IMR-90 (cell line): ENCODE data around the gene SPCS2. TPM values are rescaled to one million over a fixed set of nuclear protein-coding genes. Genes with fewer than 3 reads are reported as not detected.

Experiments
- ATAC-seq: fragments of 200-7000 bp; cut with Tn5 transposase; 2 replicates; pipeline ENCODE4 v1.9.1; 2020; ENCODE audit warnings: low read depth, mild to moderate bottlenecking, moderate library complexity
- BruUV-seq: library from RNA; stranded (reverse); fragments of 400-500 nt; replicated peaks from 2 replicates; lab custom pipeline; 2021; lab: Mats Ljungman, UMichigan
- CTCF ChIA-PET: fragments of 300-600 bp; formaldehyde crosslinking; extraction: SDS; loops from one replicate; lab custom pipeline; 2021; ENCODE audit warnings: antibody characterized with exemption; lab: Yijun Ruan, JAX
- POLR2A ChIA-PET: fragments of 300-600 bp; sonication (Branson Sonifier 250); formaldehyde crosslinking; loops from one replicate; lab custom pipeline; 2022; ENCODE audit warnings: antibody characterized with exemption; ENCODE audit not compliant: unreplicated experiment; lab: Charles Lee
- DNase-seq: peaks from one replicate; pipeline ENCODE4 v3.0.0; 2013
- H2AFZ ChIP-seq: replicated peaks from 2 replicates; pipeline ENCODE3; 2013; ENCODE audit warnings: low read length, mild to moderate bottlenecking; ENCODE audit not compliant: poor library complexity
- H2AK5ac ChIP-seq: 2 replicates; pipeline ENCODE4 v1.6.1; 2013; ENCODE audit warnings: low read depth, low read length, inconsistent platforms
- H2AK9ac ChIP-seq: replicated peaks from 2 replicates; pipeline ENCODE3; 2013; ENCODE audit warnings: mild to moderate bottlenecking, low read depth, low read length, moderate library complexity; ENCODE audit not compliant: poor library complexity
- H2BK120ac ChIP-seq: 2 replicates; pipeline ENCODE4 v1.6.1; 2013; ENCODE audit warnings: low read depth, low read length, inconsistent platforms
- H2BK15ac ChIP-seq: 3 replicates; pipeline ENCODE4 v1.6.1; 2013; ENCODE audit warnings: low read depth, low read length, inconsistent platforms
- H2BK20ac ChIP-seq: 2 replicates; pipeline ENCODE4 v1.6.1; 2013; ENCODE audit warnings: low read depth, mild to moderate bottlenecking, inconsistent platforms, low read length, moderate library complexity
- H2BK5ac ChIP-seq: 2 replicates; pipeline ENCODE4 v1.6.1; 2013; ENCODE audit warnings: mild to moderate bottlenecking, low read depth, low read length, inconsistent platforms; ENCODE audit not compliant: poor library complexity, severe bottlenecking
- H3K14ac ChIP-seq: replicated peaks from 2 replicates; pipeline ENCODE4 v1.6.1; 2013; ENCODE audit warnings: low read depth, low read length, inconsistent platforms
- H3K18ac ChIP-seq: 2 replicates; pipeline ENCODE4 v1.6.1; 2013; ENCODE audit warnings: low read depth, low read length, control low read depth
- H3K23ac ChIP-seq: 2 replicates; pipeline ENCODE4 v1.6.1; 2013; ENCODE audit warnings: low read depth, low read length, inconsistent platforms
- H3K27ac ChIP-seq: 2 replicates; pipeline ENCODE4 v1.5.1; 2013; ENCODE audit warnings: mild to moderate bottlenecking, control low read depth, low read length; ENCODE audit not compliant: insufficient read depth
- H3K27me3 ChIP-seq: 2 replicates; pipeline ENCODE4 v1.6.1; 2013; ENCODE audit warnings: low read length; ENCODE audit not compliant: control insufficient read depth, insufficient read depth
- H3K36me3 ChIP-seq: 2 replicates; pipeline ENCODE4 v1.6.1; 2013; ENCODE audit warnings: low read length, mixed read lengths; ENCODE audit not compliant: control insufficient read depth, insufficient read depth
- H3K4ac ChIP-seq: 2 replicates; pipeline ENCODE4 v1.6.1; 2013; ENCODE audit warnings: low read depth, low read length, inconsistent platforms
- H3K4me1 ChIP-seq: 2 replicates; pipeline ENCODE4 v1.6.1; 2013; ENCODE audit warnings: low read length, mixed read lengths; ENCODE audit not compliant: control insufficient read depth, insufficient read depth
- H3K4me2 ChIP-seq: 2 replicates; pipeline ENCODE4 v1.6.1; 2013; ENCODE audit warnings: low read depth, mild to moderate bottlenecking, control low read depth, low read length, moderate library complexity
- H3K4me3 ChIP-seq: 2 replicates; pipeline ENCODE4 v1.5.1; 2013; ENCODE audit warnings: low read depth, mild to moderate bottlenecking, control low read depth, low read length, moderate library complexity; ENCODE audit not compliant: insufficient read depth
- H3K56ac ChIP-seq: 2 replicates; pipeline ENCODE4 v1.6.1; 2013; ENCODE audit warnings: low read length, inconsistent platforms; ENCODE audit not compliant: insufficient read depth; ENCODE audit errors: extremely low read depth
- H3K79me1 ChIP-seq, 2 experiments: 2 replicates each; pipeline ENCODE4 v1.6.1; 2013; ENCODE audit warnings: low read length in 2 of 2, inconsistent platforms in 1 of 2, low read depth in 1 of 2
- H3K9ac ChIP-seq: 2 replicates; pipeline ENCODE4 v1.6.1; 2013; ENCODE audit warnings: low read depth, low read length, control low read depth
- H3K9me1 ChIP-seq: 2 replicates; pipeline ENCODE4 v1.6.1; 2013; ENCODE audit warnings: low read length, inconsistent platforms; ENCODE audit not compliant: insufficient read depth
- H3K9me3 ChIP-seq: 2 replicates; pipeline ENCODE4 v1.6.1; 2013; ENCODE audit warnings: low read length; ENCODE audit not compliant: control insufficient read depth, insufficient read depth
- H4K20me1 ChIP-seq: 2 replicates; pipeline ENCODE4 v1.6.1; 2013; ENCODE audit warnings: low read length, inconsistent platforms; ENCODE audit not compliant: insufficient read depth
- H4K5ac ChIP-seq: 2 replicates; pipeline ENCODE4 v1.6.1; 2013; ENCODE audit warnings: mild to moderate bottlenecking, low read depth, low read length, control low read depth
- H4K8ac ChIP-seq, 2 experiments: 2 replicates each; pipeline ENCODE4 v1.6.1; 2013; ENCODE audit warnings: low read depth in 2 of 2, low read length in 2 of 2, control low read depth in 1 of 2, inconsistent platforms in 1 of 2
- H4K91ac ChIP-seq: 2 replicates; pipeline ENCODE4 v1.6.1; 2013; ENCODE audit warnings: low read depth, low read length, inconsistent platforms; ENCODE audit not compliant: insufficient read depth
- BHLHE40 ChIP-seq: fragments of 150-350 bp; IDR thresholded peaks from 2 replicates; pipeline ENCODE4 v1.6.1; 2016; ENCODE audit warnings: mild to moderate bottlenecking, low read depth, low read length
- CEBPB ChIP-seq: IDR thresholded peaks from 2 replicates; pipeline ENCODE4 v1.6.1; 2012; ENCODE audit warnings: low read depth, low read length, improper control_type of control experiment
- CHD1 ChIP-seq: IDR thresholded peaks from 2 replicates; pipeline ENCODE4 v1.6.1; 2012; ENCODE audit warnings: low read depth, low read length, improper control_type of control experiment
- CTCF ChIP-seq: conservative IDR thresholded peaks from 2 replicates; pipeline ENCODE4 v1.5.1; 2012; ENCODE audit warnings: mild to moderate bottlenecking, low read depth, low read length, improper control_type of control experiment
- ELK1 ChIP-seq: fragments of 150-350 bp; IDR thresholded peaks from 2 replicates; pipeline ENCODE4 v1.6.1; 2016; ENCODE audit warnings: low read depth, mild to moderate bottlenecking, low read length, moderate library complexity, borderline replicate concordance
- FOS ChIP-seq: fragments of 150-350 bp; IDR thresholded peaks from 2 replicates; pipeline ENCODE4 v1.6.1; 2016; ENCODE audit warnings: low read depth, low read length
- MAFK ChIP-seq: IDR thresholded peaks from 2 replicates; pipeline ENCODE4 v1.6.1; 2012; ENCODE audit warnings: low read depth, low read length, improper control_type of control experiment
- MAZ ChIP-seq: IDR thresholded peaks from 2 replicates; pipeline ENCODE4 v1.6.1; 2012; ENCODE audit warnings: low read depth, mild to moderate bottlenecking, low read length, improper control_type of control experiment, moderate library complexity, borderline replicate concordance
- MXI1 ChIP-seq: IDR thresholded peaks from 2 replicates; pipeline ENCODE4 v1.6.1; 2012; ENCODE audit warnings: low read depth, mild to moderate bottlenecking, low read length, moderate library complexity, borderline replicate concordance
- NFE2L2 ChIP-seq: fragments of 150-350 bp; IDR thresholded peaks from 2 replicates; pipeline ENCODE4 v1.6.1; 2016; ENCODE audit warnings: low read depth, mild to moderate bottlenecking, low read length
- POLR2A ChIP-seq: IDR thresholded peaks from 2 replicates; pipeline ENCODE4 v1.6.1; 2012; ENCODE audit warnings: mild to moderate bottlenecking, low read depth, low read length
- RAD21 ChIP-seq: IDR thresholded peaks from 2 replicates; pipeline ENCODE4 v1.6.1; 2012; ENCODE audit warnings: low read length, improper control_type of control experiment
- RCOR1 ChIP-seq: IDR thresholded peaks from 2 replicates; pipeline ENCODE4 v1.6.1; 2012; ENCODE audit warnings: mild to moderate bottlenecking, low read length, improper control_type of control experiment; ENCODE audit not compliant: insufficient replicate concordance
- RFX5 ChIP-seq: IDR thresholded peaks from 2 replicates; pipeline ENCODE4 v1.8.0; 2012; ENCODE audit warnings: low read depth, mild to moderate bottlenecking, low read length, moderate library complexity
- SMC3 ChIP-seq: fragments of 150-350 bp; IDR thresholded peaks from 2 replicates; pipeline ENCODE4 v1.6.1; 2016; ENCODE audit warnings: low read depth, mild to moderate bottlenecking, antibody characterized with exemption, low read length, moderate library complexity
- USF2 ChIP-seq: fragments of 150-350 bp; IDR thresholded peaks from 2 replicates; pipeline ENCODE4 v1.6.1; 2017; ENCODE audit warnings: mild to moderate bottlenecking, antibody characterized with exemption, low read length, low read depth
- WGBS, 2 experiments: methylation state at CpG; one replicate each; pipeline versions ENCODE4 v1.1.5 to v1.1.7; 2013; ENCODE audit warnings: missing lambda C conversion rate in 2 of 2; ENCODE audit not compliant: insufficient read length in 1 of 2; ENCODE audit errors: extremely low coverage in 2 of 2; 5-methylcytosine and 5-hydroxymethylcytosine counted together
- dilution Hi-C: fragments of 300-500 bp; cut with HindIII; formaldehyde crosslinking; loops from one replicate; pipeline ENCODE4 v1.14.3; 2018; ENCODE audit warnings: low sequenced_read_pairs; ENCODE audit not compliant: unreplicated experiment
- in situ Hi-C: fragments of 300-500 bp; cut with MboI; formaldehyde crosslinking; loops from 3 replicates; pipeline ENCODE4 v1.14.3; 2019; ENCODE audit warnings: low sequenced_read_pairs, inconsistent platforms, mixed read lengths
- intact Hi-C: fragments of 100-400 bp; cut with micrococcal nuclease; formaldehyde crosslinking; loops from 2 replicates; pipeline ENCODE4 v1.10.0; 2022
- polyA plus RNA-seq, 3 experiments: library from polyadenylated mRNA; depleted of rRNA; stranded (reverse); fragments of >200 nt; gene quantifications; 2 replicates each; pipeline ENCODE4 v1.2.3, GENCODE V29; 2012; ENCODE audit warnings: low replicate concordance in 1 of 3
- total RNA-seq: library from RNA; depleted of rRNA; stranded (reverse); fragments of >200 nt; gene quantifications from 2 replicates; pipeline ENCODE4 v1.2.3, GENCODE V29; 2012

Gene SPCS2
- total and polyA plus RNA-seq, 2 of the 4 experiments (the other 2 are of a cell fraction) = 15.4 to 76.0 TPM

- DNase-seq (no peak), ATAC-seq (no peak)
- peaks cover 39 to 50% of the 10 kb centered on the region in 2 experiments for H3K79me1 ChIP-seq
- no peak overlapping the region for H2AK9ac ChIP-seq
- intact Hi-C loops (no loop called here), dilution Hi-C loops (no loop called here), in situ Hi-C loops (no loop called here)
- no peak overlapping the region for H4K91ac ChIP-seq
- ChIA-PET CTCF (interaction anchor here (0.6 kb wide), 1 partner anchor 285 kb away, joined by 6 read pairs; no protein-coding TSS in a partner anchor), POLR2A (no interaction called here)
- H3K36me3 ChIP-seq = peaks cover 29% of the 10 kb centered on the region
- no peak overlapping the region for H2AFZ ChIP-seq
- no peak overlapping the region for H3K4me3 ChIP-seq
- no peak overlapping the region for H3K14ac ChIP-seq
- 0 out of 2 replicates have a peak, but pooled peaks cover 3% of the 10 kb centered on the region for H3K9me1 ChIP-seq
- no peak overlapping the region for H3K9ac ChIP-seq
- H2BK120ac ChIP-seq = no peak overlapping the region
- H3K23ac ChIP-seq = no peak overlapping the region
- no CpG with 5 or more reads among the region's 6 CpGs for WGBS, 2 experiments
- no peak overlapping the region for H3K4ac ChIP-seq
- no peaks in the 10 kb centered on the region for H3K4me1 ChIP-seq
- no peak overlapping the region for H3K18ac ChIP-seq
- BruUV-seq = no TSS peak
- H3K9me3 ChIP-seq = no peaks in the 10 kb centered on the region
- H3K56ac ChIP-seq = no peak overlapping the region
- H4K5ac ChIP-seq = no peak overlapping the region
- no peak overlapping the region for H2BK15ac ChIP-seq
- H3K27ac ChIP-seq = no peak overlapping the region
- H2BK5ac ChIP-seq = no peak overlapping the region
- H4K20me1 ChIP-seq = peaks cover 5% of the 10 kb centered on the region
- H3K27me3 ChIP-seq = no peaks in the 10 kb centered on the region
- no peak overlapping the region for H3K4me2 ChIP-seq
- no peak for TF ChIP-seq NFE2L2
- TF ChIP-seq RFX5 = no peak
- TF ChIP-seq ELK1 = no peak
- no peak for TF ChIP-seq RAD21
- TF ChIP-seq RCOR1 = no peak
- TF ChIP-seq BHLHE40 = no peak
- no peak for TF ChIP-seq USF2
- no peak for TF ChIP-seq MAZ
- TF ChIP-seq CEBPB = no peak
- TF ChIP-seq MXI1 = no peak
- no peak for TF ChIP-seq SMC3
- no peak for TF ChIP-seq MAFK
- TF ChIP-seq CHD1 = no peak
- TF ChIP-seq FOS = no peak
- TF ChIP-seq CTCF = no peak
- TF ChIP-seq POLR2A = no peak
- H2AK5ac ChIP-seq = no peak overlapping the region
- H2BK20ac ChIP-seq = no peak overlapping the region
- no peak overlapping the region for H4K8ac ChIP-seq
These were observed 22.4 kb downstream of the SPCS2 start for GRCh38 chr11:74971424-74971823.
